Upper lobe of left lung (tissue), 4 donors: ENCODE measurements around the gene METTL9.
"Not testable (repeated sequence)": the region's sequence is repeated elsewhere in the genome, so short reads cannot be mapped to it uniquely, and the experiment has no call there.

ENCODE experiments used
- CTCF ChIP-seq, 6 experiments: fragments of 450-650 bp in 4 of 6; fragments of 200-600 bp in 2 of 6; sonication (generic) in 2 of 6; IDR thresholded peaks; one replicate each; pipeline ENCODE4 v1.5.1; 2016 to 2019; ENCODE audit warnings: antibody characterized with exemption in 6 of 6
- POLR2AphosphoS5 ChIP-seq, 2 donors: sonication (generic); formaldehyde crosslinking; IDR thresholded peaks; one replicate each; pipeline ENCODE4 v1.5.1; 2017; ENCODE audit warnings: antibody characterized with exemption in 2 of 2

GRCh38 chr16:21567496-21567895 is 31.9 kb upstream of the METTL9 start:
- TF ChIP-seq CTCF, POLR2AphosphoS5 (IDR thresholded peaks at IDR 0.05): not testable (repeated sequence)
